Activated CD4-positive, alpha-beta T cell treated with anti-CD3 and anti-CD28 coated beads, Interleukin-2, amount 10 ng/mL, durations not matched to agents 24 days and 14 days (primary cell): Measurements from ENCODE around the gene PACSIN2. TPM values are rescaled to one million over a fixed set of nuclear protein-coding genes. Genes with fewer than 3 reads are reported as not detected.
A peak's percentile ranks its signal among the peaks of the same experiment; 100 is the strongest.
"Not testable (repeated sequence)": the region's sequence is repeated elsewhere in the genome, so short reads cannot be mapped to it uniquely, and the experiment has no call there.

Source experiments
- DNase-seq: peaks from one replicate; pipeline ENCODE4 v3.0.0; 2022
- H3K27ac Mint-ChIP-seq: one replicate; pipeline ENCODE4 v1.8.0; 2022; ENCODE audit warnings: mild to moderate bottlenecking, mixed read lengths
- H3K27me3 Mint-ChIP-seq: one replicate; pipeline ENCODE4 v1.8.0; 2022; ENCODE audit warnings: mixed read lengths
- H3K36me3 Mint-ChIP-seq: one replicate; pipeline ENCODE4 v1.8.0; 2022; ENCODE audit warnings: low read depth, mild to moderate bottlenecking, mixed read lengths
- H3K4me1 Mint-ChIP-seq: one replicate; pipeline ENCODE4 v1.8.0; 2021; ENCODE audit warnings: mixed read lengths
- H3K4me3 Mint-ChIP-seq: one replicate; pipeline ENCODE4 v1.8.0; 2022; ENCODE audit warnings: mild to moderate bottlenecking, moderate library complexity, mixed read lengths
- H3K9me3 Mint-ChIP-seq: one replicate; pipeline ENCODE4 v1.8.0; 2021; ENCODE audit warnings: mixed read lengths
- intact Hi-C: fragments of 100-400 bp; cut with micrococcal nuclease; formaldehyde crosslinking; loops from one replicate; pipeline ENCODE4 v1.15.1; 2023
- total RNA-seq: library from RNA; stranded (reverse); gene quantifications from 2 replicates; pipeline ENCODE4 v1.2.3, GENCODE V29; 2022

Gene PACSIN2
- total RNA-seq, 1 donor from 2014 or later: 32.5 TPM

DNA sequence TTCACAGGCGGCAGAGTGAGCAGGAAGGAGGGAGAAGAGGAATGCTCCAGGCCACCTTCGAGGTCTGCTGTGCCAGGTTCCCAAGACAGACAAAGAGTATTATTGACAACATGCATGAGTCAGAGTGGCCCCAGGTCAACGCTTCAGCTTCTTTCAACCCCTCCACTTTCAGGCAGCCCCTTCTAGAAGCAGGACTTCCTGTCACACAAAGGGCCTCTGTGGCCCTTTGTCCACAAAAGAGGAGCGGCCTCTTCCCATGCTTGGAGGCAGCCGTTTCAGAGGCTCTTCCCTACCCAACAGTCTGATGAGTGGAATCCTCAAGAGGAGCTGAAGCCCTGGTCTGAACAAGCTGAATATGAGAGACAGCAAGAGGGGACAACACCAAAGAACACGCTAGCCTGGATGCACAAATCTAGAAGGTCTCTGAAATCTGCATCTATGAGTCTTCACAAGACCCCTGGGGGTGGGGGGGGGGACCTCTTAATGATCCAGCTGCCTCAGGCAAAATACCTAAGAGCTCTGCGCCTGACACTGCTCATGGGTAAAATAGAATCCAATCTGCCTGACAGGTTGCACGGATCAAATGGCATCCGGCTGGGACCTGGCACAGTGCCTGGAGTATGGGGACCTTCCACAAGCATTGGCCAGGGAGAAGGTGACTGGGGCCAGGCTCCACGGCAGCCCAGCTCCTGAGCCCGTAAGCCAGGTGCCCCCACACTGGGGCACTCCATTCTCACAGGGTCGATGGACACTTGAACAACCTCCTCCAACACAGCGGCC lies 67.5 kb downstream of the PACSIN2 start:
- DNase-seq: no peak
- Mint-ChIP-seq H3K27me3 (no peaks in the 10 kb centered on the region), H3K36me3 (peaks cover 3% of the 10 kb centered on the region), H3K27ac (no peak overlapping the region), H3K9me3 (no peaks in the 10 kb centered on the region), H3K4me3 (no peak overlapping the region), H3K4me1 (peaks cover 24% of the 10 kb centered on the region)
- intact Hi-C loops: no loop called here

DNA sequence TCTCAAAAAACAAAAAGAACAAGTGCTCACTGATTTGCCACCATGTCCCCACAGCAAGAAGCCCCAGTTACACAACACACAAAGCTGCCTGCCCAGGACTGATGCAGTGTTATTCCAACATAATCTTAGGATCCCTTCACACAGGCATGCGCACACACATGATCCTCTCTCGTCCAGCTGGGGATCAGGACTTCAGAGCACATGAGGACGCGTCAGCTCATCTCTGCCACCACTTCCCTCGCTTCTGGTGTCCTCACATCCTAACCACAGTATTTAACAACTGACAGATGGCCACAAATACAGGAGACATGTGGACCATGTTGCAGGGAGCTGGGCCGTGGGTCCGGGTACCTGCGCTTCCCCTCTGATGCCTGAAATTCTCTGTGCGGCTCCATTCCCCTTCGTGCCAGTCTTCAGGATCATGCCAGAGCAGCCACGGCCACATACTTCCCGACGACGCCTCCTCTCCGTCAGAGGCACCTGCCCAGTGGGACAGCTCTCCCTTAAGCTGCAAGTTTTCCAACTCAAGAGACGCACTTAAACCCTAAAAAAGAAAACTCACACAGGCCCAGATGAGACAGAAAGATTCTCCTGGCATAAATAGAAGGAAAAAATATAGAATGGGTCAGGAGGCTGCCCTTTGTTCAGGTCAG lies 68.3 kb downstream of the PACSIN2 start:
- Mint-ChIP-seq H3K4me1 (peaks cover 24% of the 10 kb centered on the region), H3K4me3 (no peak overlapping the region), H3K27ac (no peak overlapping the region), H3K9me3 (no peaks in the 10 kb centered on the region), H3K27me3 (no peaks in the 10 kb centered on the region), H3K36me3 (peaks cover 3% of the 10 kb centered on the region)
- intact Hi-C loops: no loop called here
- no peak for DNase-seq

DNA sequence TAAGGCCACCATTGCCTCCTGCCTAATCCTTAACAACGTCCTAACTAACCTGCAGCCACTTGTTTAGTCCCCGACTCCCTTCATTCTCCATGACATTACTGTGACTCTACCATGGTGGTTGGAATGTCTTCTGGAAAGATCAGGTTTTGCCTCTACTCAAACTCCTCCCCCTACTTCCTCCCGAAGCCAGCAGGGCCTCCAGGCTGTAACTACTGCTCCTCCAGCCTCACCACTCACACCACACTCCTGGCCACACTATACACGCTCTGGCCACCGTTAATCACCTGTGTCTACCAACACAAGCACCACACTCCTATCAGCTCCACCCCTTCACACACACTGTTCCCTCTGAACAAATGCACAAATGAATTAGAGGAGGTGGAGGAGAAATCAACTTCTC lies 69.2 kb downstream of the PACSIN2 start:
- Mint-ChIP-seq H3K27ac (no peak overlapping the region), H3K4me1 (peaks cover 24% of the 10 kb centered on the region)

GRCh38 chr22:42945027-42945426 lies 69.9 kb downstream of the PACSIN2 start:
- no peak for DNase-seq
- Mint-ChIP-seq H3K4me3 (no peak overlapping the region), H3K27me3 (no peaks in the 10 kb centered on the region), H3K36me3 (peaks cover 5% of the 10 kb centered on the region), H3K4me1 (peaks cover 24% of the 10 kb centered on the region), H3K9me3 (no peaks in the 10 kb centered on the region), H3K27ac (no peak overlapping the region)
- intact Hi-C loops: no loop called here

More for the DNA sequence above, 69.2 kb downstream of the PACSIN2 start:
- intact Hi-C loops: no loop called here
- DNase-seq: no peak
- no peaks in the 10 kb centered on the region for H3K27me3 Mint-ChIP-seq
- H3K4me3 Mint-ChIP-seq: no peak overlapping the region
- H3K9me3 Mint-ChIP-seq: no peaks in the 10 kb centered on the region
- peaks cover 5% of the 10 kb centered on the region for H3K36me3 Mint-ChIP-seq

GRCh38 chr22:42944409-42944808 lies 70.5 kb downstream of the PACSIN2 start:
- Mint-ChIP-seq H3K4me3 (no peak overlapping the region), H3K27me3 (no peaks in the 10 kb centered on the region), H3K4me1 (peaks cover 28% of the 10 kb centered on the region), H3K27ac (no peak overlapping the region), H3K36me3 (peaks cover 5% of the 10 kb centered on the region), H3K9me3 (no peaks in the 10 kb centered on the region)
- intact Hi-C loops: no loop called here
- DNase-seq: no peak

DNA sequence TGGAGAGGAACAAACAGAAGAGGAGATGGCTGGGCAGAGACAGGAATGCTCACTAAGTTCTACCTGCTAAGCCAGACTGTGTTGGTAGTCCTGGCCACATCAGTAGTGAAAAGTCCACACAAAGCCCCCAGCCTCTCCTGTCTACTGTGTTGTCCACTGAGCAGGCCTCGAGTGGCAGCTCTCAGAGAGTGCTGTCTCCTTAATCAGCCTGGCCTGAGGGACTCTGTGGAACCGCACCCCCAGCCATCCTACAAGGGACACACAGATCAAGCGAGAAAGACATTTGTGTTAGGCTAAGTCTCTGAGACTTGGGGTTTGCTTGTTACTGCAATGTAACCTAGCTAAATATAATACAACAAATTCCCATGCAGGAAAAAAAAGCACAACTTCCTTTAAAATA lies 71.0 kb downstream of the PACSIN2 start:
- no peak overlapping the region for H3K27ac Mint-ChIP-seq
- intact Hi-C loops: no loop called here
- no peak overlapping the region for H3K4me3 Mint-ChIP-seq
- DNase-seq: no peak
- H3K36me3 Mint-ChIP-seq: peaks cover 5% of the 10 kb centered on the region
- no peaks in the 10 kb centered on the region for H3K27me3 Mint-ChIP-seq
- H3K9me3 Mint-ChIP-seq: no peaks in the 10 kb centered on the region
- H3K4me1 Mint-ChIP-seq: peaks cover 29% of the 10 kb centered on the region

DNA sequence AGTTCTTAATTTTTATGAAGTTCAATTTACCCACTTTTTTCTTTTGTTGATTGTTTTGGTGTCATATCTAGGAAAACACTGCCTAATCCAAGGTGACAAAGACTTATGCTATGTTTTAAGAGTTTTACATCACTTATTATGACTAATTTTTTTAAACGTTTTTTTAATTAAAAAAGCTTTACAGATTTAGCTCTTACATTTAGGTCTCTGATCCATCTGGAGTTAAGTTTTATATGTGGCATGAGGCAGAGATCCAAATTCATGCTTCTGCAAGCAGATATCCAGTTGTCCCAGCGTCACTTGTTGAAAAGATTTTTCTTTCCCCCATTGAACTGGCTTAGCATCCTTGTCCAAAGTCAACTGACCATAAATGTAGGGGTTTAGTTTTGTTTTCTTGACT lies 72.6 kb downstream of the PACSIN2 start:
- no peak overlapping the region for H3K4me3 Mint-ChIP-seq
- H3K36me3 Mint-ChIP-seq: peaks cover 5% of the 10 kb centered on the region
- H3K4me1 Mint-ChIP-seq: peaks cover 29% of the 10 kb centered on the region
- DNase-seq: no peak
- H3K9me3 Mint-ChIP-seq: no peaks in the 10 kb centered on the region
- H3K27me3 Mint-ChIP-seq: no peaks in the 10 kb centered on the region
- intact Hi-C loops: no loop called here
- H3K27ac Mint-ChIP-seq: no peak overlapping the region

GRCh38 chr22:42939941-42940653 lies 74.9 kb downstream of the PACSIN2 start:
- H3K9me3 Mint-ChIP-seq: no peaks in the 10 kb centered on the region
- peaks cover 22% of the 10 kb centered on the region for H3K4me1 Mint-ChIP-seq
- no peaks in the 10 kb centered on the region for H3K27me3 Mint-ChIP-seq
- intact Hi-C loops: no loop called here
- peaks cover 5% of the 10 kb centered on the region for H3K36me3 Mint-ChIP-seq
- H3K4me3 Mint-ChIP-seq: no peak overlapping the region
- DNase-seq: no peak
- H3K27ac Mint-ChIP-seq: no peak overlapping the region

- peaks cover 25% of the 10 kb centered on the region for H3K4me1 Mint-ChIP-seq
- H3K4me3 Mint-ChIP-seq: no peak overlapping the region
- no peak overlapping the region for H3K27ac Mint-ChIP-seq
- DNase-seq: no peak
- H3K27me3 Mint-ChIP-seq: no peaks in the 10 kb centered on the region
- peaks cover 5% of the 10 kb centered on the region for H3K36me3 Mint-ChIP-seq
- intact Hi-C loops: no loop called here
- no peaks in the 10 kb centered on the region for H3K9me3 Mint-ChIP-seq
These were observed 75.5 kb downstream of the PACSIN2 start for GRCh38 chr22:42939451-42939881.

GRCh38 chr22:42938976-42939375 lies 76.0 kb downstream of the PACSIN2 start:
- intact Hi-C loops: no loop called here
- Mint-ChIP-seq H3K36me3 (peaks cover 5% of the 10 kb centered on the region), H3K4me3 (no peak overlapping the region), H3K27me3 (no peaks in the 10 kb centered on the region), H3K27ac (no peak overlapping the region), H3K9me3 (no peaks in the 10 kb centered on the region), H3K4me1 (peaks cover 28% of the 10 kb centered on the region)
- no peak for DNase-seq

DNA sequence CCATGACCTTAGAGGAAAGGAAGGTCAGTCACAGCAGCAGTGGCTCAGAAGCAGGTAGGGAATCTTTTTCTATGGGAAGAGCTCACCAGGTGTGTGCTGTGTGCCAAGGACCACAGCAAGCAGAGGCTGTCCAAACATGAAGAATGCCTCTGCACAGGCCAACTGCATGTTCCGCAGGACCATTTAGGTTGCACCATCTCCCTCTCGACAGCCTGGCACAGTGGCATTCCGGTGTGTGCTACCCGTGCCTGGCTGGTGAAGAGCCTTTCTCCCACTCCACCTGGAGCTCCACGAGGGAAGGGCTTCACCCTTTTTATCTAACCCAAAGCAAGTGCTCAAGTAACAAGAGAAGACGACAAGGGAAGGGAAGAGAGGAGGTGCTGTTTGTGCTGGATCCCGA lies 76.5 kb downstream of the PACSIN2 start:
- H3K4me3 Mint-ChIP-seq: no peak overlapping the region
- H3K27ac Mint-ChIP-seq: no peak overlapping the region
- no peak for DNase-seq
- no peaks in the 10 kb centered on the region for H3K27me3 Mint-ChIP-seq
- peaks cover 33% of the 10 kb centered on the region for H3K4me1 Mint-ChIP-seq
- H3K9me3 Mint-ChIP-seq: no peaks in the 10 kb centered on the region
- intact Hi-C loops: no loop called here
- peaks cover 5% of the 10 kb centered on the region for H3K36me3 Mint-ChIP-seq

DNA sequence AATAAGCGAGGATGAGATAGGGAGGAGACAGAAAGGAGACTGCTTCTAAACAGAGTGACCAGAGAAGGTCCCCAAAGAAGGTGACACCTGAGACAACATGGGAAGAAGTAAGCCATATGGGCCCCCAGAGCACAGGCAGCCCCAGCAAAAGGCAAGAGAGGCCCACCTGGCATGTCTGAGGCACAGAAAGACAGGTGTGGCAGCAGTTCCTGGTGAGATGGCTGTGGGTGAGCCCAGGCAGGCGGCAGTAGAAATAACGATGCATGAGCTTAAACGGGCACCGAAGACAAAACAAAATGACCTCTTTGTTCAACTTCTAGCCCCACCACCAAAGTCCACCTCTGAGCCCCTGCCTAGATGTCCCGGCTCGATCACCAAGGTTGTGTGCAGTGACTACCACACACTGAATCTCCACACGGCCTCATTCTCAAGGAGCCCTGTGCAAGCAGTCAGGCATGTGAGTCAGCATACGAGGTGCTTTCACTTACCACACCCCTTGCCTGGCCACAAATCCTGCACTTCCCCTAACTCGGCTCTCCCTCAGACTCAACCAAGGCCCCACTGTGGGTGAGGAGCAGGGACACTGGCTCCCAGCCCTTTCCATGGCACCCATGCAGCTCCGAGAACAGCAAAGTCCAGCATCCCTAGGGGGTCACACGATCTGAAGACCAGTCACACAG lies 77.6 kb downstream of the PACSIN2 start:
- Mint-ChIP-seq H3K27ac (peak overlapping the region; percentile 59), H3K27me3 (no peaks in the 10 kb centered on the region), H3K36me3 (peaks cover 2% of the 10 kb centered on the region), H3K9me3 (no peaks in the 10 kb centered on the region), H3K4me1 (peaks cover 42% of the 10 kb centered on the region), H3K4me3 (peak overlapping the region; percentile 20)
- intact Hi-C loops: no loop called here
- DNase-seq: peak; percentile 77

DNA sequence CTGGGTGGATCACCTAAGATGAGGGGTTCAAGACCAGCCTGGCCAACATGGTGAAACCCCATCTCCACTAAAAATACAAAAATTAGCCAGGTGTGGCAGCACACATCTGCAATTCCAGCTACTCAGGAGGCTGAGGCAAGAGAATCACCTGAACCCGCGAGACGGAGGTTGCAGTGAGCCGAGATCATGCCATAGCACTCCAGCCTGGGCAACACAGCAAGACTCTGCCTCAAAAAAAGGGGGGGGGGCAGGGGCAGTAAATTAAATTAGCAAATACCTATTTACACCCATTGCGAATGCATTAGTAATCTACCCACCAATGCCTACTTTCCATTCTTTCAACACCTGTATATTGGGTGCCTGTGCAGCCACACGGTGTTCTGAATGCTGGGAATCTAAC lies 78.3 kb downstream of the PACSIN2 start:
- intact Hi-C loops, H3K36me3 Mint-ChIP-seq, H3K27me3 Mint-ChIP-seq, DNase-seq, H3K9me3 Mint-ChIP-seq: not testable (repeated sequence)
- H3K4me3 Mint-ChIP-seq: peak overlapping the region; percentile 20
- peaks cover 48% of the 10 kb centered on the region for H3K4me1 Mint-ChIP-seq
- peak overlapping the region; percentile 59 for H3K27ac Mint-ChIP-seq
